PFSK-1 (cell line): ENCODE data around the gene LHPP.

Experiments used
- FOXP2 ChIP-seq: optimal IDR thresholded peaks from 2 replicates; pipeline ENCODE3; 2011; ENCODE audit warnings: borderline replicate concordance, control low read depth, inconsistent platforms; ENCODE audit not compliant: insufficient read depth; ENCODE audit errors: extremely low read length, extremely low read depth
- POLR2AphosphoS5 ChIP-seq: IDR thresholded peaks from 2 replicates; pipeline ENCODE4 v1.6.1; 2012; ENCODE audit warnings: low read depth, mild to moderate bottlenecking, control low read depth, low read length, moderate library complexity
- REST ChIP-seq, 2 experiments: IDR thresholded peaks; 2 replicates each; pipeline versions ENCODE4 v1.6.1 to v1.8.0; 2011 to 2012; ENCODE audit warnings: low read depth in 2 of 2, low read length in 2 of 2, control low read depth in 1 of 2, inconsistent platforms in 1 of 2, mild to moderate bottlenecking in 1 of 2, moderate library complexity in 1 of 2; ENCODE audit not compliant: insufficient read depth in 1 of 2
- SIN3A ChIP-seq: IDR thresholded peaks from 2 replicates; pipeline ENCODE4 v1.6.1; 2012; ENCODE audit warnings: mild to moderate bottlenecking, low read length, moderate library complexity, borderline replicate concordance; ENCODE audit not compliant: insufficient read depth
- TAF1 ChIP-seq: IDR thresholded peaks from 2 replicates; pipeline ENCODE4 v1.6.1; 2012; ENCODE audit warnings: low read length, control low read depth, borderline replicate concordance; ENCODE audit not compliant: insufficient read depth

Gene LHPP

GRCh38 chr10:124520558-124521428 lies 59.2 kb downstream of the LHPP start:
- TF ChIP-seq SIN3A: no peak
- no peak for TF ChIP-seq POLR2AphosphoS5
- no peak for TF ChIP-seq FOXP2
- no peak for TF ChIP-seq REST (IDR thresholded peaks at IDR 0.05; ENCODE audit: insufficient read depth in 1 of 2, low read depth in 2 of 2, low read length in 2 of 2)
- no peak for TF ChIP-seq TAF1

GRCh38 chr10:124521429-124521871 lies 59.8 kb downstream of the LHPP start:
- TF ChIP-seq REST (IDR thresholded peaks at IDR 0.05; ENCODE audit: insufficient read depth in 1 of 2, low read depth in 2 of 2, low read length in 2 of 2): no peak

- no peak for TF ChIP-seq FOXP2
- no peak for TF ChIP-seq TAF1
- no peak for TF ChIP-seq SIN3A
Observed at GRCh38 chr10:124522131-124522932, 60.7 kb downstream of the LHPP start.

- TF ChIP-seq TAF1: no peak
- TF ChIP-seq POLR2AphosphoS5: no peak
- no peak for TF ChIP-seq SIN3A
- TF ChIP-seq REST (IDR thresholded peaks at IDR 0.05; ENCODE audit: insufficient read depth in 1 of 2, low read depth in 2 of 2, low read length in 2 of 2): no peak
- no peak for TF ChIP-seq FOXP2
Observed at GRCh38 chr10:124522933-124523871, 61.6 kb downstream of the LHPP start.

GRCh38 chr10:124523901-124524300 lies 62.3 kb downstream of the LHPP start:
- TF ChIP-seq REST (IDR thresholded peaks at IDR 0.05; ENCODE audit: insufficient read depth in 1 of 2, low read depth in 2 of 2, low read length in 2 of 2) (no peak), POLR2AphosphoS5 (no peak), SIN3A (no peak), TAF1 (no peak), FOXP2 (no peak)
